ENCODE data around the gene HMGN4.
"Not testable (repeated sequence)": the region's sequence is repeated elsewhere in the genome, so short reads cannot be mapped to it uniquely, and the experiment has no call there.

Gene HMGN4

GRCh38 chr6:26522486-26523228, 15.5 kb upstream of the HMGN4 start:
- not testable (repeated sequence) for DNase-seq (ENCODE audit: low read depth)

GRCh38 chr6:26524314-26524713, 13.9 kb upstream of the HMGN4 start:
- DNase-seq (ENCODE audit: low read depth) = not testable (repeated sequence)

- no peak for DNase-seq (ENCODE audit: low read depth)
Observed at GRCh38 chr6:26524722-26525370, 13.3 kb upstream of the HMGN4 start.

- DNase-seq (ENCODE audit: low read depth) = no peak
Observed at GRCh38 chr6:26525838-26526237, 12.3 kb upstream of the HMGN4 start.

GRCh38 chr6:26526928-26527327, 11.2 kb upstream of the HMGN4 start:
- no peak for DNase-seq (ENCODE audit: low read depth)

- DNase-seq (ENCODE audit: low read depth) = no peak
Observed at GRCh38 chr6:26530203-26530602, 8.0 kb upstream of the HMGN4 start.

GRCh38 chr6:26531897-26532296, 6.3 kb upstream of the HMGN4 start:
- DNase-seq (ENCODE audit: low read depth) = no peak

GRCh38 chr6:26532699-26533531, 5.3 kb upstream of the HMGN4 start:
- DNase-seq (ENCODE audit: low read depth) = peak; percentile 87

- no peak for DNase-seq (ENCODE audit: low read depth)
Observed at GRCh38 chr6:26533532-26533931, 4.6 kb upstream of the HMGN4 start.

GRCh38 chr6:26534681-26535465, 3.3 kb upstream of the HMGN4 start:
- no peak for DNase-seq (ENCODE audit: low read depth)

- no peak for DNase-seq (ENCODE audit: low read depth)
Observed at GRCh38 chr6:26536571-26537159, 1.5 kb upstream of the HMGN4 start.

- DNase-seq (ENCODE audit: low read depth) = peak; percentile 83
Observed at GRCh38 chr6:26537160-26537845, 863 bp upstream of the HMGN4 start.

GRCh38 chr6:26538572-26538902, 371 bp downstream of the HMGN4 start:
- no peak for DNase-seq (ENCODE audit: low read depth)

- no peak for DNase-seq (ENCODE audit: low read depth)
Observed at GRCh38 chr6:26539071-26539615, 977 bp downstream of the HMGN4 start.

GRCh38 chr6:26541579-26541978, 3.4 kb downstream of the HMGN4 start:
- DNase-seq (ENCODE audit: low read depth) = no peak

GRCh38 chr6:26543953-26544352, 5.8 kb downstream of the HMGN4 start:
- DNase-seq (ENCODE audit: low read depth) = no peak

- DNase-seq (ENCODE audit: low read depth) = no peak
Observed at GRCh38 chr6:26544473-26544872, 6.3 kb downstream of the HMGN4 start.

GRCh38 chr6:26545627-26546026, 7.5 kb downstream of the HMGN4 start:
- no peak for DNase-seq (ENCODE audit: low read depth)

GRCh38 chr6:26547363-26547762, 9.2 kb downstream of the HMGN4 start:
- not testable (repeated sequence) for DNase-seq (ENCODE audit: low read depth)

- DNase-seq (ENCODE audit: low read depth) = peak; percentile 45
Observed at GRCh38 chr6:26550250-26550993, 12.3 kb downstream of the HMGN4 start.
